HG02588 (cell line): ENCODE results near the gene CUL2.
"Not testable (repeated sequence)": the region's sequence is repeated elsewhere in the genome, so short reads cannot be mapped to it uniquely, and the experiment has no call there.

ENCODE experiments used
- ATAC-seq: cut with Tn5 transposase; IDR thresholded peaks from one replicate; pipeline ENCODE4 v1.9.1; 2021; ENCODE audit warnings: mild to moderate bottlenecking, moderate library complexity; ENCODE audit not compliant: unreplicated experiment

CUL2 gene

DNA sequence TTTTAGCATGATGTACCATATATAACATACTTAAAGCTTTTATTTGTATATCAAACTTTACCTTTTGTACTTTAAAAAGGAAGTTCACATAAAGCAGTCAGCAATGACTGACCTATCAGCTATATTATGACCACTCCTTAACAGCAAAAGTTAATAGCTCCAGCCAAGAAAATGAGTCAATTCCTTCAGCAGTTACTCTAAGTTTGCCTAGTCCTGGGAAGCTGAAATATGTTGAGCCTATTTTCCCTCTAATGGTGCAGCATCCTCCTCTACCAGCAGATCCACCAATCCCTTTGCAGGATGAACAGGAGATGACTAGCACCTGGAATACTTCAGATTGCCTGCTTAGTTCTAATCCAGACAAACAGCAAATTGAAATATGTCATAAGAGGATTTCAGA lies 64.2 kb downstream of the CUL2 start:
- ATAC-seq = no peak

DNA sequence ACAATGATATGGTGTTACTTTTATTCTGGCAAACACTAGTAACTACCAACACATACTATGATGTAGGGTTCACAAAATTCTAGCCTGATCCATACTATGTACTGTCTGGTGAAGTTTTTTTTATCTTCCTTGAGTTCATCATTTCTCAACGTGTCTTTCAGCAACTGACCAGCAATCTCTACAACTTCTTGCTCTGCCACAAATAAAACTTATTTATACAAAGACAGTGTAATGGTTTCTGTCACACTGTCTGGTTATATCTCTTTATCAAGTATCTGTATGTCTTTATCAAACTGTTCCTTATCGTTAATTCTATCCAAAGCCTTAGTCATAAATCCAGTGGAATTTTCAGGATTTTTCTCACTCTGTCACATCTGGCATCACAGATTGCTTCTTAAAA lies 69.7 kb downstream of the CUL2 start:
- no peak for ATAC-seq

DNA sequence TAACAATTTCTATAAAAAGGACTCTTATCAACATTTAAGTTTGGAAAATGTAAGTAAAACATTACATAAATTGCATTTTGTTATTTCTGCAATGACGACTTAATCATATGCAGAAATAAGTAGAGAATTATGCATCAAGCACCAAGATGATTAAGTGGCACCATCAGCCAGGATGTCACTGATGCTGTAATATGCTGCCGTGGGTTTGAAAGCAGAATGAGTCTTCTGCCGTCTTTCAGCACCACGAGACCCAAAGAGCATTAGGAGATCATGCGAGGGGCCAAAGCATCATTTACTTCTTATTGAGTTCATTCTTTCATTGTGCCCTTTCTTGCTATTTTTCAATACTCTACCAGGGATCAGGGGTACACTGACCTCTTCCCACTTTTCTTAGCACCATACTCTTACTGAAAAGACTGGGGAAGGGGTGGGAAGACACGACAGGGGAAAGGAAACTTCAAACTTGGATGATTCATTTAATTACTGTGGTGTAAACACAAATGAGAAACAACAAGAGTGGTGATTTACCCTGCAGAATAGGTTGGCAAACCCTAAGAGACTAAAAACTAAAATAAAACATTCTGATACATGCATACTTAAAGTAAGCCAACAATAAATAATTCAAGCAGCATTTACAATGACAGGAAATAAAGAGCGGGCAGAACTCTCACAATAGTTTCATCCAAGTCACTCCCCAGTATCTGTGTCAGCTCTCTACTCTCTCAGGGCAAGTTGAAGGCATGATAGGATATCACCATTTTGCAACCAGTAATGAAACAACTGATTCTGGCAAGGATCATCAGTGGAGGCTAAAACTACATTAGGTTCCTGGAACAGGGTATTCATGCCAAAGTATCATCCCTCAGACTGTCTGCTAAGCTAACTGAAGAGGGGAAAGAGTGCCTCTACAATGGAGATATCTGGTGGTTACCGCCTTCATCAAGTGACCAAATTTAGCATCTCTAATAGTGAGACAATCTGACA lies 70.8 kb downstream of the CUL2 start:
- ATAC-seq = no peak

DNA sequence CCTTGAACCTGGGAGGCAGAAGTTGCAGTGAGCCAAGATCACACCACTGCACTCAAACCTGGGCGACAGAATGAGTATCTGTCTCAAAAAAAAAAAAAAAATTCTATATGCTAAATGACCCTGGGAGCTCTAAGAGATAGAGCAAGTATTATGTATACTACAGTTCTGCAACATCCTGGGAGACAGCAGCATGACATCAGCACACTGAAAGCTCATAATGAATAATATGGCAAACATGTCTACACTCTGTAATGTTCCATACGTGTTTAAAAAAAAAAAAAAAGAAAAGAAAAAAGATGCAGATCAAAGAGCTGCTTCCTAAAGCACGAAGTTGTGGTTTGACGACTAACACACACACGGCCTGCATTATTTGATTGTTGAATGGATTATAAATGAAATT lies 72.5 kb downstream of the CUL2 start:
- ATAC-seq = no peak

DNA sequence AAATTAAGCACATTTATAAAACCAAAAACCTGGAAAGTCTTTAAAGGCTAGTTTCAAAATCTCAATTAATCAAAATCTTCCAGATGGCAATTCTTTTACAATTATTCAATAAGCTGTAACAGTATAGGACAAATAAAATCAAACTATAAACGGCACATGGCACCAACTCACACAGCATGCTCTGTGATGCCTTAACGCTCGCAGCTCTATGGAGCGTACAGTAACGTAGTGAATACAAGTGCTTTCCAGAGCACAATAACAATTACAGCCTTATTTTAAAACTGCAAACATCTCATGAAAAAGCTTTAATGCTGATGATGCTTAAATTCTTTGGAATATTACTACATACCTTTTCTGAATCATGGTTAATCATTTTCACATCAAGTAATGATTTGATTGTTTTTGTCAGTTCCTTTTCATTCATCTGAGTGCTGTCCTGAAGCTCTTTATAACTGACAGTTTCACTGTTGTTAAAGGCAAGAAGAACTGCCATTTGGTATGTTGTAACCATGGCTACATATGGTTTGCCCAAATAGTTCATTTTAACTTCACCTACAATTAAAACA lies 74.2 kb downstream of the CUL2 start:
- no peak for ATAC-seq

DNA sequence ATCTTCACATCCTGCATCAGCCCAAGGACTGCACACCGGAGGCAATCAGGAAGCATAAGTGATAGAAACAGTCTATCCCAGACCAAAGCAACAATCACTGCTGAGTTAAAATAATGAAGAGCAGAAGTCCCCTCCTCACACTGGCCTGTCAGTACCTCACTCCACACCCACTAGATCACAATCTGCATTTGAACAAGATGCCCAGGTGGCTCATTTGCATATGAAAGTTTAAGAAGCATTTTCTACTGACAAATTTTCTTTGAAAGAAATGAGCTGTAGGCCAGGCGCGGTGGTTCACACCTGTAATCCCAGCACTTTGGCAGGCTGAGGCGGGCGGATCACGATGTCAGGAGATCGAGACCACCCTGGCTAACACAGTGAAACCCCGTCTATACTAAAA lies 77.4 kb downstream of the CUL2 start:
- ATAC-seq = no peak

DNA sequence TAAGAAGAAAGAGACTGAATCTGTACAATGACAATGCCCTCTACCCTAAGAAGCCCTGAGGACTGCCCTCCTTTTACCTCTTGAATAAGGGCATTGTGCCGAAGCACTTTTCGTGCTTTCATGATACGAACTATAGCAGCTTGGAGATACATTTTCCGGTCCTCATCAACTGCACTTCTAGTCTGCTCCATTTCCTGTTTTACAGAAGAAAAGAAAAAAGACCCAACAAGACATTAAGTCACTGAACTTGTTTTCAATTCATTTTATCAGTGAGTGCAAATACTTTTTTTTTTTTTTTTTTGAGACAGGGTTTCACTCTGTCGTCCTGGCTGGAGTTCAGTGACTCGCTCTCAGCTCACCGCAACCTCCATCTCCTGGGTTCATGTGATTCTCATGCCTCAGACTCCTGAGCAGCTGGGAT lies 78.4 kb downstream of the CUL2 start:
- ATAC-seq = no peak

DNA sequence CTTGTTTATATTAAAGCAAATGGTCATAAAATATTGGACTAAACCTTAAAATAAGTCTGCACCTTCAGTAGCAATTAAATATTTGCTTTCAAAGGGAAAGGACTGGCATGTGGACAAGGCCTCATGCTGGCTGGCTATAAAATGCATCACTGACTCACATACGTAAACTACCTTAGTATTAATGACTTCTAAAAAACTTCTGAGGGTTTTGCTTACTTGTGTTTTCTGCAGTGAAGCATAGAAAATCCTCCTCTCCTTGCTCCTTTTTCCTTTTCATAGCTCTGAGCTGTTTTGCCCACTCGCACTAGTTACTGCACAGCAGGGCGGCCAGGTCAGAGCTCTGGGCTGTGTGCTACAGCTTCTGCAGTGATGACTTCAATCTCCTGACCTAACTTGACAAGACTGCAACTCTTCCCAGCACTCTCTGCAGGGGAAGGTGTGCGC lies 82.3 kb downstream of the CUL2 start:
- ATAC-seq = no peak

DNA sequence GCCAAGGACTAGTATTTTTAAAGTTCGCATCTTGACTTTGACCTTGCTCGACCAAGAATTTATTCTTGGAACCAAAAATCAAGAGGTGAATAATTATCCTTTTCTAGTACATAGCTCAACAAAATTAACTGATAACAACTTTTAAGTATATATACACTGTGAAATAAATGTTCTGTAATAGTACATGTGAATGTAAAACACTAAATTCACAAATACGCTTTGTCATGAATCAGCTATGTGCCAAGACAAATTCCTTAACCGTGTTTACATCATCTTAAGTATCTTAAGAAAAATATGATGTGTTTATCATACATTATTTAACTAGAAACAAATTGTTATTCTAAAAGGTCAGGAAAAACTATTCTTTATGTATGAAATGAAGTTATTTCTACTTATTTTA lies 83.3 kb downstream of the CUL2 start:
- ATAC-seq = no peak

DNA sequence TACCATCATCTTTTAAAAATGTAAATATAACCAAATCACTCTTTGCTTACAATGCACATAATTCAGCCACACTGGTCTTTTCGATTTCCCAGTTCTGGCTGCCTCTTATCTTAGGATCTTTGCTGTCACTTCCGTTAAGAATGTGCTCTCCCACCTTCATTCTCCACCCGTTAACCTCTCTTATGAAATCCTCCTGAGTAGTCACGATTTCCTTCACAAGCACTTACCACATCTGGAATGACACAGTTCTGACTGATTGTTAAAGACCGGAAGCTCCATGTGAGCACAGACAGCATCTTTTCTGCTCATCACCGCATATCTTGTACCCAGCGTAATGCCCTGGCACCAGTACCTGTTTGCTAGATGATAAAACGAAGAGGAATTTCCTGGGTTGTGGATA lies 84.3 kb downstream of the CUL2 start:
- no peak for ATAC-seq

DNA sequence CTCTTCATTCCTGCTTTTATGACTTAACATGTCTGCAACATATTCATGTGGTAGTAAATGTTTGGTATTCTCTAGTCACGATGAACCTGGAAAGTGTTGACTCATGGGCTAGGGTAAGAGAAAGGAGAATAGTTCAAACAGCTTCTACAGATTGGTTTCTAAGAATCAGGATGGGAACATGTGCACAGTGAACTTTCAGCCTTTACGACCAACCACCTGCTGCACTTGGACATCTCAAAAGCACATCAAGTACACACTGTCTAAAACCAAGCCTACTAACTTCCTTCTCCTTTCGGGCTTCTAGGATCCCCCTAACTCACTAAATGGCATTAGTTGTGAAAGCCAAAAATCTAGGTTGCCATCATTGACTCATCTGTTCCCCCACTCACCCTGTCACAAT lies 85.5 kb downstream of the CUL2 start:
- ATAC-seq = no peak

DNA sequence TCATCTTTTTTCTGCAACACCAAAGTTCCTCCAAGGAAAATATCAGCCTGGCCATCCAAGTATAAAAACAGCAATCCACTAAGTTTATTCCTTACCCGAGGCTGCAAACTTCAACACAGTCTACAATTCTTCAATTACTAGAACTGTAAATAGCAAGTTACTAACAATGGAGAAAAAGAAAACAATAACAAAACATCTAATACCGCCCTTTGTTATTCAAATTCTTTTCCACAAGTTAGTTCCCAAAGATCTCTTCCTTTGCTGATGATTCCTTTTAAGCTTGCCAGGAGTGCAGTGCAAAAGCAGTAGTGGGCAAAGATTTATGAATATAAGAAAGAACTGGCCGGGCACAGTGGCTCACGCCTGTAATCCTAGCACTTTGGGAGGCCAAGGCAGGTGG lies 86.2 kb downstream of the CUL2 start:
- no peak for ATAC-seq

DNA sequence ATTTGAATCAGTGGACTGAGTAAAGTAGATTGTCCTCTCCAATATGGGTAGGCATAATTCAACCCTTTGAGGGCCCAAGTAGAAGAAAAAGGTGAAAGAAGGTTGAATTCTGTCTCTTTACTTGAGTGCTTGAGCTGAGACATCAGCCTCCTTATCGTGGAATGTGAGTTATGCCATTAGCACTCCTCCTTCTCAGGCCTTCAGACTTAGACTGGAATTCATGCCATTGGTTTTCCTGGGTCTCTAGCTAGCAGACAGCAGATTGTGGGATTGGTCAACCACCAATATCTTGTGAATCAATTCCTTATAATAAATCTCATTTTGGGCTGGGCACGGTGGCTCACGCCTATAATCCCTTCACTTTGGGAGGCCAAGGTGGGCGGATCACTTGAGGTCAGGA lies 89.2 kb downstream of the CUL2 start:
- no peak for ATAC-seq

DNA sequence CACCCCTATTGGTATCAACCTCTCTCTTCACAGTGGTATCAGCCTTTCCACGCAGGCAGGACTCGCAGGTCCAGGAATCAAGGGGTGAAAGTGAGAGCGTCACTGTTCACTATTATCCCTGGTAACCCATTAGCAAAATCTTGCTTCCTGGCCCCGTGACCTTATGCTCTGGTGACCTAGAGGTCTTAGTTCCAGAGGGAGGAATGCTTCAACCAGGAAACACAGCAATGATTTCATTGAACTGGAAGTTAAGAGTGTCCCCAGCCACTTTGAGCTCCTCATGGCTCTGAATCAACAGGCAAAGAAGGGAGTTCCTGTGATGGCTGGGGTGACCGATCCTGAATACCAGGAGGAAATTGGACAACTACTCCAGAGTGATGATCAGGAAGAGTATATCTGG lies 90.6 kb downstream of the CUL2 start:
- no peak for ATAC-seq

DNA sequence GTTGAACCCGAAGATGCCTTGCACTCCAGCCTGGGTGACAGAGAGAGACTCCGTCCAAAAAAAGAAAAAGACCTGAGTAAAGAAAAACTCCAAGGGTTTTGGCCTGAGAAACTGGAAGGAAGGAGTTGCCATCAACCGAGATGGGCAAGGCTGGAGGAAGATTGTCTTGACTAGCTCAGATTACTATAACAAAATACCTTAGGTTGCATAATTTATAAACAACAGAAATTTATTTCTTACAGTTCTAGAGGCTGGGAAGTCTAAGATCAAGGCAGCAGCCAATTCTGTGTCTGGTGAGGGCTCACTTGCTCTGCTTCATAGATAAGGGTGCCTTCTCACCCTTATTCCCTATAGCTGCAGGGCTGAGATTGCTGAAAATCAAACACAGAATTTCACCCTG lies 91.2 kb downstream of the CUL2 start:
- ATAC-seq = no peak

DNA sequence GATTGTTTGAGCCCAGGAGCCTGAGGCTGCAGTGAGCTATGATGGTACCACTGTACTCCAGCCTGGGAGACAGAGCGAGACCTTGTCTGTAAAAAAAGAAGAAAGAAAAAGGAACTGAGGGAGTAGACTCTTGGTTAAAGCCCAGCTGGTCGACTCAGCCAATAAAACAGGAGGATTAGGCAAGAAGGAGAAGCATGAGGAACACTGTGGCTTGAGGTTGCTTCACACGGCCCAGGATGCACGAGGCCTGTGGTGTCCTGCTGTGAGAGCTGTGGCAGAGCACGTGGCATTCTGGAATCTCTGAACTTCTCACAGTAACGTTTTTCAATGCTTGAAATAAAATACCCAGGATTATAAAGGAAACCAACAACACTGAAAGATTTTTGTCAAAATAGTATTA lies 93.3 kb downstream of the CUL2 start:
- ATAC-seq = no peak

DNA sequence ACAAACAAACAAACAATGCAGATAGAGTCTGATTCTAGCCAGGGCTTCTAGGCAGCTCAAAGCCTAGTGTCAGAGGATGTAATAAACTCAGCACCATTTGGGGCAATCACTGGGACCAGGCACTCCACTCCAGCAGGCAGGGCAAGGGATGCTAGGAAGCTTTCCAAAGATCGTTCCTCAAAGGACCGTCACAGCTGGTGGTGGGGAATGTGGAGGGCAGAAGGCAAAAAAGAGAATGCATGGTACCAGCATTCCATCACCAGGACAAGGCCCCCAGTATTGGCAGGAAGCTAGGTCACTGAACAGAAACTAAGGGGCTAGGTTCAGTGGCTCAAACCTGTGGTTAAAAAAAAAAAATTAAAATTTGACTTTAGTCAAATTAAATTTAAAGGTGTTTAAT lies 94.2 kb downstream of the CUL2 start:
- no peak for ATAC-seq

DNA sequence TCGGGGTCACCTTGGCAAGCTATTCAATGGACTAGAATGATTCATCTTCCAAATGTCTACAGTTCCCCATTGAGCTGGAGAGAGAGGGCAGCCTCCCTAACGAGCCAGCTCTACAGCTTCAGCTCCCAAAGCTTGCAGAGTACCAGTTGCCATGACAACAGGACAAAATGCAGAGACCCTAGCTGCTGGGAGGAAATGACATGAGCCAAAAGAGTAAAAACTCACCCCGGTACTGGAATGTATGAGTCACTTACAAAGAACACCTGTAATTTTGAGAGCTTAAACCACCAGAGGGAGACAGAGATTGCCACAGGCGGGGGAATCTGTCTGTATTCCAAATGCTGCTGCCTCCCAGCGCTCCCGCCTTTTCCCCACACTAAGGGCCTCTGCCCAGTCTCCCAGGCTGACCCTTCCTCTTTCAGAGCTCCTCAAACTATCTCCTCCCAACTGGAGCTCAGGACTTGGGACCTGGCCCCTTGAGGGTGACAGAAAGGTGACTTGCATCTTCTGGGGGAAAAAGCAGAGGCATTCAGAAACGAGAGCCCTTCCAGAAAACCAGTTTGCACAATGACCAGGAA lies 95.5 kb downstream of the CUL2 start:
- peak; percentile 73 for ATAC-seq

DNA sequence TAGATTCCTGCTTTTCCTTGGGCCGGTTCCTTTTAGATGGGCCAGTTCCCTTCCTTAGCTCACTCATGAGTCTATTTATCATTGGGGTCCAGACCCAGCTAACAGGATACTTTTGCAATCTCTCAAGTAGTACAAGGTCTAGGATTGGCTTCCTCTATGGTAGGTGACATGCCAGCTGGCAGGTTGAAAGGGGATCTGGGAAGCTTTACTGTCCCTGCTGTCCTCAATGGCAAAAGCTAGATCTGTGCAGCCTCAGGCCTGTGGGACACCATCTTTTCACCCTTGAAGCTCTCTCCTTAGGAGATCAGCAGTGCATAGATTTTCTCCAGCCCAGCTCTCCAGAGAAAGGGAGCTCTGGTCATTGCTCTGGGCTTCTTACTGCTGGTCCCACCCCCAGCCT lies 96.4 kb downstream of the CUL2 start:
- ATAC-seq = no peak

DNA sequence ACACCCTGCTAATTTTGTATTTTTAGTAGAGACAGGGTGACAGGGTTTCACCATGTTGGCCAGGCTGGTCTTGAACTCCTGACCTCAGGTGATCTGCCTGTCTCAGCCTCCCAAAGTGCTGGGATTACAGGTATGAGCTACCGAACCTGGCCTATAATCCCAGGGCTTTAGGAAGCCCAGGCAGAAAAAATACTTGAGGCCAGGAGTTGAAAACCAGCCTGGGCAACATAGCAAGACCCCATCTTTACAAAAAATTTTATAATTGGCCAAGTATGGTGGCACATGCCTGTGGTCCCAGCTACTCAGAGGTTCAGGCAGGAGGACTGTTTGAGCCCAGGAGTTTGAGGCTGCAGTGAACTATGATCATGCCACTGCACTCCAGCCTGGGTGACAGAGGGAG lies 99.0 kb downstream of the CUL2 start:
- ATAC-seq = not testable (repeated sequence)

DNA sequence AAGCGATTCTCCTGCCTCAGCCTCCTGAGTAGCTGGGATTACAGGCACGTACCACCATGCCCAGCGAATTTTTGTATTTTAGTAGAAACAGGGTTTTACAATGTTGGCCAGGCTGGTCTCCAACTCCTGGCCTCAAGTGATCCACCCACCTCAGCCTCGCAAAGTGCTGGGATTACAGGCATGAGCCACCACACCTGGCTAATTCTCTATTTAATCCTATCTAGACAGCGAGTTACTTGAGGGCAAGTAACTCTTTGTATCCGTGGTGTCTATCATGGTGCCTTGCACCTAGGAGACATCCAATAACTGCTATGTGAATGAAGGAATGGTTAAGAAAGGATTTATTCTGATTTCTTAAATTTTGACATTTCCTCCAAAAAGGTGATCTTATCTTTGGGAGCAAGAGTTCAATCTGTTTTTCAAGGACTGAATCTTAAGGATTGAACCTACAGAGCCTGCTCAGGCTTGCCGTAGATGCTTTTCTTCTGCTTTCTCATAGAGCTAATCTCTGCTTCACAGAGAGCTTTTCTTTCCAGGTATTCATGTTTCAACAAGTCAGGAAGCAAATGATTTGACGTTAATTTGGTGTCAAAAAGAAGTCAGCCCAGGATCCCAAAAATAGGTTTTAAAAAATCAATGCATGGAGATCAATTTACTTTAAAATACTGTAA lies 101.6 kb downstream of the CUL2 start:
- ATAC-seq = no peak

DNA sequence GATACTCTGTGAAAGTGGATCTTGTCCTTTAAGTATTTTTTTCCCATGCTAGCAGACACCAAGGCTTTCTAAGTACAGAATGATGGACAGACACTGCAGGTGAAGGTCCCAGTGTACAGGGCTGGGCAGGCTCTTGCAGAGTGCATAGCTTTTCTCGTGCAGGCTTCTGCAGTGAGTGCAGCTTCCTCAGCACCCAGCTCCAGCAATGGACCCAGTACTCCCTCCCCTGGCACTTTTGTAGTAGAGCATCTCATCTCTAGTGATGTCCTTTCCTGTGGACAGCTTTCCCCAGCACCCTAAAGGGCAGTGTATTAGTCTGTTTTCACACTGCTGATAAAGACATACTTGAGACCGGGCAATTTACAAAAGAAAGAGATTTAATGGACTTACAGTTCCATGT lies 104.3 kb downstream of the CUL2 start:
- no peak for ATAC-seq
